MM.1S (cell line): Measurements from ENCODE around the gene RPL11.

Experiments
- CTCF ChIP-seq: fragments of 300-600 bp; sonication (generic); IDR thresholded peaks from 2 replicates; pipeline ENCODE4 v1.5.1; 2016; ENCODE audit warnings: antibody characterized with exemption, low read length, mixed read lengths
- EZH2 ChIP-seq: fragments of 300-600 bp; sonication (generic); optimal IDR thresholded peaks from 2 replicates; pipeline ENCODE3; 2017; ENCODE audit warnings: low read depth, mild to moderate bottlenecking, antibody characterized with exemption, low read length, mixed read lengths
- EZH2phosphoT487 ChIP-seq: fragments of 300-600 bp; sonication (generic); IDR thresholded peaks from 2 replicates; pipeline ENCODE4 v1.6.1; 2018; ENCODE audit warnings: antibody characterized with exemption, low read length

GRCh38 chr1:23691499-23692307, at the start of gene RPL11:
- TF ChIP-seq CTCF (peak; percentile 80), EZH2 (no peak), EZH2phosphoT487 (no peak)
